ENCODE measurements around the gene HIBCH. TPM values are rescaled to one million over a fixed set of nuclear protein-coding genes. Genes with fewer than 3 reads are reported as not detected.
"Not testable (repeated sequence)": the region's sequence is repeated elsewhere in the genome, so short reads cannot be mapped to it uniquely, and the experiment has no call there.

HIBCH gene
- total RNA-seq, 2 experiments from 2014 or later, result 13.3 to 14.5 TPM

- H3K4me3 Mint-ChIP-seq, result no peak overlapping the region
- no peak for DNase-seq
- CTCF ChIA-PET, result no interaction called here
- peaks cover 18% of the 10 kb centered on the region for H3K27me3 Mint-ChIP-seq
- no peaks in the 10 kb centered on the region for H3K9me3 Mint-ChIP-seq
- POLR2A ChIA-PET, result no interaction called here
- no peaks in the 10 kb centered on the region for H3K4me1 Mint-ChIP-seq
- H3K27ac Mint-ChIP-seq, result no peak overlapping the region
- no peaks in the 10 kb centered on the region for H3K36me3 Mint-ChIP-seq (ENCODE audit: low read depth)
These were observed 16.8 kb upstream of the HIBCH start for GRCh38 chr2:190336420-190336819.

DNA sequence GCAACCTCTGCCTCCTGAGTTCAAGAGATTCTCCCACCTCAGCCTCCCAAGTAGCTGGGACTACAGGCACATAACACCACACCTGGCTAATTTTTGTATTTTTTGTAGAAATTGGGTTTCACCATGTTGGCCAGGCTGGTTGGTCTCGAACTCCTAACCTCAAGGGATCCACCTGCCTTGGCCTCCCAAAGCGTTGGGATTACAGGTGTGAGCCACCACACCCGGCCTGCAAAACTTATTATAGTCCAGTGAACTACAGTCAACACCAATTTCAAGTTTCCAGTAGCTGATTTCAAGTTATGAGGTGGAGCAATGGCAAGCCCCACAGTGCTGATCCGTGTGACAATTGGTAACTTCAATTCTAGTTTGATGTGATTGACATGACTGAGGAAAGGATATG lies 16.0 kb upstream of the HIBCH start:
- DNase-seq; H3K9me3 Mint-ChIP-seq; H3K4me3 Mint-ChIP-seq; H3K27ac Mint-ChIP-seq; H3K36me3 Mint-ChIP-seq (ENCODE audit: low read depth); H3K4me1 Mint-ChIP-seq; CTCF ChIA-PET; POLR2A ChIA-PET: not testable (repeated sequence)
- H3K27me3 Mint-ChIP-seq, result peaks cover 15% of the 10 kb centered on the region

GRCh38 chr2:190335225-190335559 lies 15.6 kb upstream of the HIBCH start:
- Mint-ChIP-seq H3K4me1 (no peaks in the 10 kb centered on the region), H3K36me3 (ENCODE audit: low read depth) (no peaks in the 10 kb centered on the region), H3K4me3 (no peak overlapping the region), H3K9me3 (no peaks in the 10 kb centered on the region), H3K27ac (no peak overlapping the region), H3K27me3 (peaks cover 18% of the 10 kb centered on the region)
- POLR2A ChIA-PET, result no interaction called here
- no peak for DNase-seq
- CTCF ChIA-PET, result no interaction called here

DNA sequence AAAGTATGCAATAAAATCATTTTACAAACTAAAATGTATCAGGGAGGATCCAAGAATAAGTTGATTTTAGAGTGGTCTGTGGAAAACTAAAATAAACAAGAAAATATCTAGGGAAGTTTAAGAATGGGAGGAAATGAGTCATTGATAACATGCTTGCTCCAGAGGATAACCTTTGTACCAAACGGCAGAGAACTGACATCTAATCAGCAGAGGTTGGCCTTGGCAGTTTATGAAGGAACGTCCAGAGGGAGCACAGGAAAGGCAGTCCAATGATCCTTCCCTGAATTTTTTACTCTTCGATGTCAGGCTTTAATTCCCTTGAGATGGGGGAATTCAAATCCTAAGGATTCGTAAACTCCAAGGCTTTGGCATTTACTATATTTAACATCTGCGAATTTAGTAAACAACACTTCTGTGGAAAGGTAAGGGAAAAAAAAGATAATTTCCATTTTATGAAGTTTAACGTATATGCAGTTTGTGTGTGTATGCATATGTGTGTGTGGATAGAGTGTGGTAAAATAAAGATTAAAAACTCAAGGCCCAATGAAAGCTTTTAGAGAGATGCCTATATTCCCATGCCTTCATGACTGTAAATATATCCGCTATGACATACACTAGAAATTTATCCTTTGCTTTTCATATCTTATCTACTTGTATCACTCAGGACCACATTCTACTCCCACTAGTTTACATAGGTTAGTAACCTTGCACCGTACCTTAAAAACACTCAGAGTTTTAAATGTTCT lies 15.0 kb upstream of the HIBCH start:
- H3K36me3 Mint-ChIP-seq (ENCODE audit: low read depth), result no peaks in the 10 kb centered on the region
- H3K9me3 Mint-ChIP-seq, result no peaks in the 10 kb centered on the region
- DNase-seq, result no peak
- peaks cover 23% of the 10 kb centered on the region for H3K27me3 Mint-ChIP-seq
- ChIA-PET POLR2A (no interaction called here), CTCF (no interaction called here)
- H3K4me3 Mint-ChIP-seq, result no peak overlapping the region
- no peak overlapping the region for H3K27ac Mint-ChIP-seq
- H3K4me1 Mint-ChIP-seq, result no peaks in the 10 kb centered on the region

- Mint-ChIP-seq H3K36me3 (ENCODE audit: low read depth) (no peaks in the 10 kb centered on the region), H3K9me3 (no peaks in the 10 kb centered on the region), H3K4me1 (no peaks in the 10 kb centered on the region), H3K4me3 (no peak overlapping the region), H3K27me3 (peaks cover 26% of the 10 kb centered on the region), H3K27ac (no peak overlapping the region)
- DNase-seq, result no peak
- ChIA-PET POLR2A (no interaction called here), CTCF (no interaction called here)
These were observed 14.3 kb upstream of the HIBCH start for GRCh38 chr2:190333928-190334327.

- POLR2A ChIA-PET, result no interaction called here
These were observed 13.8 kb upstream of the HIBCH start for GRCh38 chr2:190333395-190333794.

DNA sequence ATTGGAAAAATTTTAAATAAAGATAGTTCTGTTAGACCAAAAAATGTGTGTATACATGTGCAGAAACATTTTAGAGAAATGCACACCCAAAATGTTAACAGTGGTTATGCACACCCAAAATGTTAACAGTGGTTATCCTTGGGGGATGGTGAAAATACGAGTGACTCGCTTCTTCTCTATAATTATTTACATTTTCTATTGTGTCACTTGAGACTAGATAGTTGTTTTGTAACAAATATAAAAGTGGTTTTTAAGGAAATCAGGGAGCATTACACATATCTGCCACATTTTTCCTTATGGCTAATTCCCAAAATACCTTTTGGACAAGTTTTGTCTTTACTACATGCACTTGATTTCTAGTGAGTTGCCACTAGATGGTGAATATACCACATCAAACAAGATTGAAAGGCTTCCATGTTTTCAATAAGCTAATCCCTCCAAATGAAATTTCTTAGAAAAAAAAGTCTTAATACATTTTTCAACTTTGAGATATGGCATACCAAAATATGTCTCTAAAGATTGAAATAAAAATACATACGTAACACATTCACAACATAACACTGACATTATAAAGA lies 9.0 kb upstream of the HIBCH start:
- Mint-ChIP-seq H3K4me3 (no peak overlapping the region), H3K4me1 (no peaks in the 10 kb centered on the region), H3K9me3 (no peaks in the 10 kb centered on the region), H3K27ac (no peak overlapping the region), H3K27me3 (peaks cover 30% of the 10 kb centered on the region), H3K36me3 (ENCODE audit: low read depth) (no peaks in the 10 kb centered on the region)
- POLR2A ChIA-PET, result no interaction called here
- no peak for DNase-seq
- CTCF ChIA-PET, result interaction anchor here (1.0 kb wide), 1 partner anchor 9 kb away, joined by 4 read pairs; the partner anchor contains the start of gene HIBCH

More at GRCh38 chr2:190333395-190333794, 13.8 kb upstream of the HIBCH start:
- Mint-ChIP-seq H3K27ac (no peak overlapping the region), H3K27me3 (peaks cover 26% of the 10 kb centered on the region), H3K36me3 (ENCODE audit: low read depth) (no peaks in the 10 kb centered on the region), H3K9me3 (no peaks in the 10 kb centered on the region), H3K4me3 (no peak overlapping the region), H3K4me1 (no peaks in the 10 kb centered on the region)
- no peak for DNase-seq
- CTCF ChIA-PET, result no interaction called here

- Mint-ChIP-seq H3K4me3 (no peak overlapping the region), H3K4me1 (no peaks in the 10 kb centered on the region), H3K9me3 (no peaks in the 10 kb centered on the region), H3K36me3 (ENCODE audit: low read depth) (no peaks in the 10 kb centered on the region), H3K27me3 (peaks cover 24% of the 10 kb centered on the region), H3K27ac (no peak overlapping the region)
- CTCF ChIA-PET, result interaction anchor here (0.7 kb wide), 1 partner anchor 9 kb away, joined by 3 read pairs; the partner anchor contains the start of gene HIBCH
- POLR2A ChIA-PET, result no interaction called here
- DNase-seq, result no peak
These were observed 8.4 kb upstream of the HIBCH start for GRCh38 chr2:190327867-190328572.

DNA sequence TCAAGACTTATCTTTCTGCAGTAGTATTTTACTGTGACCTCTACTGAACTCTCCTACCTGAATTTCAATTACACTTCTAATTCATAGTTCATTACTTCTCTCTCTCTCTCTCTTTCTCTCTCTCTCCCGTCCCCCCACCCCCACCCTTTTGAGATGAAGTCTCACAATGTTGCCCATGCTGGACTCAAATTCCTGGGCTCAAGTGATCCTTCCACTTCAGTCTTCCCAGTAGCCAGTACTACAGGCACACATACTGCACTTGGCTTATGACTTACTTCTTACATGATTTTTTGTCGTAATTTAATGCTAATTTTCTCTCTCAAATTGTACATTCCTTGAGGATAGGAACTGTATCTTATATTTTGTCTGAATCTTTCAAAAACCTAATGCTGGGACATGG lies 6.0 kb upstream of the HIBCH start:
- peaks cover 23% of the 10 kb centered on the region for H3K27me3 Mint-ChIP-seq
- no peak overlapping the region for H3K4me3 Mint-ChIP-seq
- H3K4me1 Mint-ChIP-seq, result peaks cover 6% of the 10 kb centered on the region
- H3K36me3 Mint-ChIP-seq (ENCODE audit: low read depth), result no peaks in the 10 kb centered on the region
- H3K9me3 Mint-ChIP-seq, result no peaks in the 10 kb centered on the region
- CTCF ChIA-PET, result interaction anchor here (0.6 kb wide), 1 partner anchor 15 kb away, joined by 3 read pairs; no protein-coding TSS in a partner anchor
- DNase-seq, result no peak
- POLR2A ChIA-PET, result no interaction called here
- H3K27ac Mint-ChIP-seq, result no peak overlapping the region

DNA sequence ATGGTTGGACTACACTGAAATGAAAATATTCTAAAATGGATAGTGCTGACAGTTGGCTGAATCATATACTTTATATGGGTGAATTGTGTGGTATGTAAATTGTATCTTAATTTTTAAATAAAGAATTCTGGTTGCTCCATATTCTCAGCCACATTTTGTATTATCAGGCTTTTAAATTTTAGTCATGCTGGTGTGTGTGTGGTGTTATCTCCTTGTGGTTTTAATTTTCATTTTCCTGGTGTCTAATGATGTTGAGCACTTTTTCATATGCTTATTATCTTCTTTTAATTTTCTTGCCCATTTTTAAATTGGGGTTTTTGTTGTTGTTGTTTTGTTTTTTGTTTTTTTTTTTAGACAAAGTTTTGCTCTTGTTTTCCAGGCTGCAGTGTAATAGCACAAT lies 3.8 kb upstream of the HIBCH start:
- H3K27me3 Mint-ChIP-seq, result peaks cover 11% of the 10 kb centered on the region
- POLR2A ChIA-PET, result no interaction called here
- DNase-seq, result no peak
- H3K36me3 Mint-ChIP-seq (ENCODE audit: low read depth), result no peaks in the 10 kb centered on the region
- H3K4me1 Mint-ChIP-seq, result peaks cover 20% of the 10 kb centered on the region
- no peak overlapping the region for H3K27ac Mint-ChIP-seq
- CTCF ChIA-PET, result interaction anchor here (0.6 to 1.0 kb wide), 2 partner anchors 225 to 1248 kb away, joined by 3 to 4 read pairs; no protein-coding TSS in a partner anchor
- no peaks in the 10 kb centered on the region for H3K9me3 Mint-ChIP-seq
- H3K4me3 Mint-ChIP-seq, result no peak overlapping the region

GRCh38 chr2:190320696-190321095 lies 1.1 kb upstream of the HIBCH start:
- Mint-ChIP-seq H3K4me3 (peak overlapping the region; percentile 90), H3K27me3 (peaks cover 3% of the 10 kb centered on the region), H3K27ac (peak overlapping the region; percentile 48), H3K4me1 (peaks cover 35% of the 10 kb centered on the region), H3K36me3 (ENCODE audit: low read depth) (peaks cover 2% of the 10 kb centered on the region), H3K9me3 (no peaks in the 10 kb centered on the region)
- POLR2A ChIA-PET, result no interaction called here
- CTCF ChIA-PET, result interaction anchor here (1.3 kb wide), 1 partner anchor 8 kb away, joined by 4 read pairs; no protein-coding TSS in a partner anchor
- DNase-seq, result peak; percentile 10

- Mint-ChIP-seq H3K27ac (peak overlapping the region; percentile 92), H3K4me1 (peaks cover 43% of the 10 kb centered on the region), H3K27me3 (no peaks in the 10 kb centered on the region), H3K36me3 (ENCODE audit: low read depth) (peaks cover 2% of the 10 kb centered on the region), H3K4me3 (peak overlapping the region; percentile 90), H3K9me3 (no peaks in the 10 kb centered on the region)
- CTCF ChIA-PET, result interaction anchor here (1.0 to 1.8 kb wide), 8 partner anchors 9 to 556 kb away, joined by 3 to 5 read pairs (median 3); partner anchors contain the start of gene OSGEPL1
- POLR2A ChIA-PET, result no interaction called here
- peak; percentile 29 for DNase-seq
These were observed 583 bp downstream of the HIBCH start for GRCh38 chr2:190318931-190319554.

DNA sequence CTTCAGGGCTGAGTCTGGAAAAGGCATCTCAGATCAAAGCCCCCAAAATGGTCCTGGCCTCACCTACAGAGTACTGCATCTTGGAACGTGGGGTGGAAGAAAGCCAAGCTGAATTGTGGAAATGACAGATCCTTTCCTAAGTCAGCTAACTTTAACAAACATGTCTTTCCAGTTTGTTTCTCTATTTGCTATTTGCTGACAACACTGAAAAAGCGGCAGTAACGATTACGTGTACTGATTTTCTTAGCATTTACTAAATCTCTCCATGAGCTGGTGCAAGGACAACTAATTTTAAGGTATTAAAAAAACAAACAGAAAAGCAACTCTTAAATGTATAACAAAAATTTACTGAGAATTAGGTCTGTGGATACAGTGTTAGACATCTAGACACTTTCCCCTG lies 1.1 kb downstream of the HIBCH start:
- ChIA-PET CTCF (interaction anchor here (0.9 to 1.8 kb wide), 7 partner anchors 9 to 556 kb away, joined by 3 to 5 read pairs (median 3); partner anchors contain the start of gene OSGEPL1), POLR2A (no interaction called here)
- no peak for DNase-seq
- Mint-ChIP-seq H3K36me3 (ENCODE audit: low read depth) (peaks cover 2% of the 10 kb centered on the region), H3K27ac (no peak overlapping the region), H3K9me3 (no peaks in the 10 kb centered on the region), H3K4me3 (peak overlapping the region; percentile 90), H3K4me1 (peaks cover 43% of the 10 kb centered on the region), H3K27me3 (no peaks in the 10 kb centered on the region)
